DND-41 (cell line): ENCODE measurements around the gene CRAMP1.

Experiments
- EZH2 ChIP-seq: IDR thresholded peaks from 3 replicates; pipeline ENCODE4 v1.6.1; 2012; ENCODE audit warnings: borderline replicate concordance, low read depth, mild to moderate bottlenecking, moderate library complexity, low read length, inconsistent platforms; ENCODE audit not compliant: severe bottlenecking
- TF ChIP-seq, protein P1 (sequence below): IDR thresholded peaks from 2 replicates; pipeline ENCODE4 v1.5.1; 2012; ENCODE audit warnings: borderline replicate concordance, low read length, moderate library complexity, mild to moderate bottlenecking; ENCODE audit not compliant: poor library complexity, severe bottlenecking; ENCODE audit errors: extremely low read depth

DNA sequence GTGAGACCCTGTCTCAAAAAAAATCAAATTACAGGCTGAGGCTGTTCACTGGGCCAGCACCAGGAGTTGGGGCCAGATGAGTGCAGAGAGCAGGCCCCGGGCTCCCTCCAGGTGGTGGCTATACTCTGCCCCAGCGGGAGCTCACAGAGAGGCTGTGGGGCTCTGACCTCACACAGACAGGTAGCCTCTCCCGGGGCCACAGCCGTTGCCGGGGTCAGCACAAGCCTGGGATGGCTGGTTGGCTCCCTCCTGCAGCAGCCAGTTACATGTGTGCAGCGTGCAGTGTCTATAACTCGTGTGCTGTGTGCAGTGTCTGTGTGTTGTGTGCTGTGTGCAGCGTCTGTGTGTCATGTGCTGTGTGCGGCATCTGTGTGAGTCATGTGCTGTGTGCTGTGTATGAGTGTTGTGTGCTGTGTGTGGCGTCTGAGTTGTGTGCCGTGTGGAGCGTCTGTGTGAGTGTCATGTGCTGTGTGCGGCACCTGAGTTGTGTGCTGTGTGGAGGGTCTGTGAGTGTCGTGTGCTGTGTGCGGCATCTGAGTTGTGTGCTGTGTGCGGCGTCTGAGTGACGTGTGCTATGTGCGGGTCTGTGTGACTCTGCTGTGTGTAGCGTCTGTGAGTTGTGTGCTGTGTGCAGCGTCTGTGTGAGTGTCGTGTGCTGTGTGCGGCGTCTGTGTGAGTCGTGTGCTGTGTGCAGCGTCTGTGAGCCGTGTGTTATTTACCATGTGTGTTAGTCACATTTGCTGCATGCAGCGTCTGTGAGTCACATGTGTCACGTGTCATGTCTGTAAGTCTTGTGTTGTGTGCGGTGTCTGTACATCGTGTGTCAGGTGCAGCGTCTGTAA, 114.7 kb downstream of the CRAMP1 start:
- TF ChIP-seq, protein P1, sequence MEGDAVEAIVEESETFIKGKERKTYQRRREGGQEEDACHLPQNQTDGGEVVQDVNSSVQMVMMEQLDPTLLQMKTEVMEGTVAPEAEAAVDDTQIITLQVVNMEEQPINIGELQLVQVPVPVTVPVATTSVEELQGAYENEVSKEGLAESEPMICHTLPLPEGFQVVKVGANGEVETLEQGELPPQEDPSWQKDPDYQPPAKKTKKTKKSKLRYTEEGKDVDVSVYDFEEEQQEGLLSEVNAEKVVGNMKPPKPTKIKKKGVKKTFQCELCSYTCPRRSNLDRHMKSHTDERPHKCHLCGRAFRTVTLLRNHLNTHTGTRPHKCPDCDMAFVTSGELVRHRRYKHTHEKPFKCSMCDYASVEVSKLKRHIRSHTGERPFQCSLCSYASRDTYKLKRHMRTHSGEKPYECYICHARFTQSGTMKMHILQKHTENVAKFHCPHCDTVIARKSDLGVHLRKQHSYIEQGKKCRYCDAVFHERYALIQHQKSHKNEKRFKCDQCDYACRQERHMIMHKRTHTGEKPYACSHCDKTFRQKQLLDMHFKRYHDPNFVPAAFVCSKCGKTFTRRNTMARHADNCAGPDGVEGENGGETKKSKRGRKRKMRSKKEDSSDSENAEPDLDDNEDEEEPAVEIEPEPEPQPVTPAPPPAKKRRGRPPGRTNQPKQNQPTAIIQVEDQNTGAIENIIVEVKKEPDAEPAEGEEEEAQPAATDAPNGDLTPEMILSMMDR = no peak
- TF ChIP-seq EZH2 = no peak
